Vagina (tissue), 2 donors: ENCODE data around the gene ERICH6B. TPM values are rescaled to one million over a fixed set of nuclear protein-coding genes. Genes with fewer than 3 reads are reported as not detected.

Experiments used
- DNase-seq, 2 donors: peaks; one replicate each; pipeline ENCODE4 v3.0.0-alpha.2; 2017; ENCODE audit errors: extremely low spot score in 2 of 2
- H3K27ac ChIP-seq: fragments of 200-600 bp; sonication (generic); one replicate; pipeline ENCODE4 v1.5.1; 2019
- H3K27me3 ChIP-seq: fragments of 200-600 bp; sonication (generic); one replicate; pipeline ENCODE4 v1.5.1; 2019
- H3K36me3 ChIP-seq, 2 donors: fragments of 200-600 bp; sonication (generic); one replicate each; pipeline ENCODE4 v1.5.1; 2017 to 2019
- H3K4me1 ChIP-seq: fragments of 200-600 bp; sonication (generic); one replicate; pipeline ENCODE4 v1.5.1; 2019
- H3K4me3 ChIP-seq, 2 donors: fragments of 200-600 bp; sonication (generic); 1 replicate in 1 of 2; 2 replicates in 1 of 2; pipeline ENCODE4 v1.5.1; 2016 to 2019
- H3K9me3 ChIP-seq: fragments of 200-600 bp; sonication (generic); one replicate; pipeline ENCODE4 v1.5.1; 2019
- CTCF ChIP-seq, 3 experiments: fragments of 450-650 bp in 2 of 3; fragments of 200-600 bp in 1 of 3; sonication (generic) in 1 of 3; IDR thresholded peaks; one replicate each; pipeline ENCODE4 v1.5.1; 2017 to 2019; ENCODE audit warnings: antibody characterized with exemption in 3 of 3, mild to moderate bottlenecking in 2 of 3, moderate library complexity in 2 of 3
- POLR2A ChIP-seq, 2 donors: fragments of 450-650 bp; IDR thresholded peaks; one replicate each; pipeline ENCODE4 v1.6.1; 2017; ENCODE audit warnings: antibody characterized with exemption in 2 of 2, mild to moderate bottlenecking in 2 of 2, moderate library complexity in 2 of 2
- POLR2AphosphoS5 ChIP-seq, 2 donors: sonication (generic); formaldehyde crosslinking; IDR thresholded peaks; one replicate each; pipeline ENCODE4 v1.9.0; 2017; ENCODE audit warnings: antibody characterized with exemption in 2 of 2, mild to moderate bottlenecking in 2 of 2, low read depth in 1 of 2; ENCODE audit not compliant: insufficient read depth in 1 of 2
- intact Hi-C: fragments of 100-400 bp; cut with DNase I; formaldehyde crosslinking; loops from one replicate; pipeline ENCODE4 v1.15.1; 2023
- total RNA-seq: library from RNA; depleted of rRNA; stranded (reverse); fragments of >200 nt; gene quantifications from one replicate; pipeline ENCODE4 v1.2.3, GENCODE V29; 2016

The ERICH6B gene
- total RNA-seq, 1 donor from 2014 or later = not detected

GRCh38 chr13:45607931-45608330, 7.6 kb downstream of the ERICH6B start:
- Histone ChIP-seq H3K27ac (no peak overlapping the region), H3K27me3 (no peaks in the 10 kb centered on the region), H3K4me1 (no peaks in the 10 kb centered on the region), H3K9me3 (no peaks in the 10 kb centered on the region), H3K4me3 (no peak overlapping the region), H3K36me3 (no peaks in the 10 kb centered on the region)
- TF ChIP-seq POLR2A (IDR thresholded peaks at IDR 0.05) (no peak), POLR2AphosphoS5 (IDR thresholded peaks at IDR 0.05; ENCODE audit: insufficient read depth in 1 of 2, low read depth in 1 of 2) (no peak)
- intact Hi-C loops = no loop called here
- no peak for DNase-seq

GRCh38 chr13:45604892-45605291, 10.6 kb downstream of the ERICH6B start:
- intact Hi-C loops = no loop called here
- Histone ChIP-seq H3K4me3 (no peak overlapping the region), H3K9me3 (no peaks in the 10 kb centered on the region), H3K27me3 (no peaks in the 10 kb centered on the region), H3K27ac (no peak overlapping the region), H3K36me3 (no peaks in the 10 kb centered on the region), H3K4me1 (no peaks in the 10 kb centered on the region)
- DNase-seq = no peak
- TF ChIP-seq POLR2A (IDR thresholded peaks at IDR 0.05) (no peak), CTCF (IDR thresholded peaks at IDR 0.05) (no peak), POLR2AphosphoS5 (IDR thresholded peaks at IDR 0.05; ENCODE audit: insufficient read depth in 1 of 2, low read depth in 1 of 2) (no peak)

- Histone ChIP-seq H3K4me1 (no peaks in the 10 kb centered on the region), H3K4me3 (no peak overlapping the region), H3K27me3 (no peaks in the 10 kb centered on the region), H3K9me3 (no peaks in the 10 kb centered on the region), H3K36me3 (no peaks in the 10 kb centered on the region), H3K27ac (no peak overlapping the region)
- no peak for TF ChIP-seq CTCF (IDR thresholded peaks at IDR 0.05)
- TF ChIP-seq POLR2A (IDR thresholded peaks at IDR 0.05) = no peak
- no peak for TF ChIP-seq POLR2AphosphoS5 (IDR thresholded peaks at IDR 0.05; ENCODE audit: insufficient read depth in 1 of 2, low read depth in 1 of 2)
- intact Hi-C loops = no loop called here
- peak in 1 of 2 donors; percentile 92 for DNase-seq
Observed at GRCh38 chr13:45603338-45603737, 12.2 kb downstream of the ERICH6B start.

GRCh38 chr13:45602183-45603170, 13.1 kb downstream of the ERICH6B start:
- no peak overlapping the region for H3K27ac ChIP-seq
- H3K27me3 ChIP-seq = no peaks in the 10 kb centered on the region
- DNase-seq = no peak
- TF ChIP-seq POLR2AphosphoS5 (IDR thresholded peaks at IDR 0.05; ENCODE audit: insufficient read depth in 1 of 2, low read depth in 1 of 2) (no peak), POLR2A (IDR thresholded peaks at IDR 0.05) (no peak), CTCF (IDR thresholded peaks at IDR 0.05) (no peak)
- no peaks in the 10 kb centered on the region for H3K9me3 ChIP-seq
- intact Hi-C loops = no loop called here
- H3K4me1 ChIP-seq = no peaks in the 10 kb centered on the region
- no peak overlapping the region for H3K4me3 ChIP-seq
- no peaks in the 10 kb centered on the region for H3K36me3 ChIP-seq

GRCh38 chr13:45601680-45602079, 13.9 kb downstream of the ERICH6B start:
- Histone ChIP-seq H3K9me3 (no peaks in the 10 kb centered on the region), H3K27me3 (no peaks in the 10 kb centered on the region), H3K27ac (no peak overlapping the region), H3K4me1 (no peaks in the 10 kb centered on the region), H3K36me3 (no peaks in the 10 kb centered on the region), H3K4me3 (no peak overlapping the region)
- DNase-seq = no peak
- intact Hi-C loops = no loop called here
- TF ChIP-seq POLR2A (IDR thresholded peaks at IDR 0.05) (no peak), CTCF (IDR thresholded peaks at IDR 0.05) (no peak), POLR2AphosphoS5 (IDR thresholded peaks at IDR 0.05; ENCODE audit: insufficient read depth in 1 of 2, low read depth in 1 of 2) (no peak)
